K562 (cell line): Measurements from ENCODE around the gene HMGB1. TPM values are rescaled to one million over a fixed set of nuclear protein-coding genes. Genes with fewer than 3 reads are reported as not detected.

Source experiments
- ATAC-seq: fragments of 200-7000 bp; cut with Tn5 transposase; 3 replicates; pipeline ENCODE4 v1.9.1; 2020; ENCODE audit warnings: moderate library complexity
- BruUV-seq: library from RNA; stranded (reverse); fragments of 400-500 nt; replicated peaks from 2 replicates; lab custom pipeline; 2021; lab: Mats Ljungman, UMichigan
- CTCF ChIA-PET: fragments of 300-600 bp; formaldehyde crosslinking; extraction: SDS; loops from one replicate; lab custom pipeline; 2021; ENCODE audit warnings: low intra/inter-chr PET ratio; lab: Yijun Ruan, JAX
- POLR2A ChIA-PET: fragments of 300-600, 350-650 bp; sonication (Branson Sonifier 250); formaldehyde crosslinking; extraction: SDS; loops from one replicate; lab custom pipeline; 2021; ENCODE audit warnings: antibody characterized with exemption, inconsistent platforms; lab: Yijun Ruan, JAX
- DNase-seq, 4 experiments: peaks; one replicate each; pipeline versions ENCODE4 v3.0.0 to v3.0.0-alpha.2; 2011 to 2018; ENCODE audit warnings: low spot score in 3 of 4, mixed read lengths in 3 of 4; ENCODE audit errors: extremely low read depth in 1 of 4
- FAIRE-seq: peaks from 2 replicates; lab custom pipeline; 2011; peaks lifted over from hg19 to GRCh38; lab: Jason Lieb, UNC
- H2AFZ ChIP-seq: 2 replicates; pipeline ENCODE4 v1.6.0; 2011; ENCODE audit warnings: low read depth, low read length, control low read depth, inconsistent platforms
- H3K27ac ChIP-seq: fragments of 200-600 bp; 3 replicates; pipeline ENCODE4 v1.8.0; 2011; ENCODE audit warnings: low read depth, mild to moderate bottlenecking, control low read depth, inconsistent platforms, low read length, moderate library complexity, mixed read lengths; ENCODE audit errors: extremely low read depth
- H3K27me3 ChIP-seq, 2 experiments: fragments of 300-600 bp in 1 of 2; 2 replicates in 1 of 2; 3 replicates in 1 of 2; pipeline versions ENCODE4 v1.6.0 to v1.8.0; 2011; ENCODE audit warnings: inconsistent platforms in 2 of 2, low read length in 2 of 2, mild to moderate bottlenecking in 1 of 2, mixed read lengths in 1 of 2, moderate library complexity in 1 of 2; ENCODE audit not compliant: control insufficient read depth in 2 of 2, insufficient read depth in 2 of 2
- H3K36me3 ChIP-seq: fragments of 300-600 bp; 3 replicates; pipeline ENCODE4 v1.8.0; 2011; ENCODE audit warnings: mild to moderate bottlenecking, low read length, inconsistent platforms; ENCODE audit not compliant: control insufficient read depth, insufficient read depth
- H3K4me1 ChIP-seq, 2 experiments: fragments of 200-600 bp in 1 of 2; replicated peaks in 1 of 2; 2 replicates in 1 of 2; 3 replicates in 1 of 2; pipeline versions ENCODE4 v1.5.1 to v1.8.0; 2011; ENCODE audit warnings: inconsistent platforms in 2 of 2, low read length in 2 of 2, mild to moderate bottlenecking in 1 of 2, mixed read lengths in 1 of 2, moderate library complexity in 1 of 2; ENCODE audit not compliant: control insufficient read depth in 2 of 2, insufficient read depth in 2 of 2
- H3K4me2 ChIP-seq: 2 replicates; pipeline ENCODE4 v1.6.1; 2011; ENCODE audit warnings: low read length, control low read depth, inconsistent platforms, mixed read lengths; ENCODE audit not compliant: insufficient read depth
- H3K4me3 ChIP-seq: fragments of 200-600 bp; sonication (generic), shearing (Covaris generic); 2 replicates; pipeline ENCODE4 v1.5.1; 2016; ENCODE audit warnings: control low read depth, inconsistent platforms
- H3K79me2 ChIP-seq: fragments of 200-600 bp; 3 replicates; pipeline ENCODE4 v1.8.0; 2011; ENCODE audit warnings: low read length, inconsistent platforms; ENCODE audit not compliant: control insufficient read depth, insufficient read depth
- H3K9ac ChIP-seq, 2 experiments: 2 replicates each; pipeline versions ENCODE4 v1.6.0 to v1.6.1; 2011; ENCODE audit warnings: low read depth in 2 of 2, low read length in 2 of 2, control low read depth in 1 of 2, inconsistent platforms in 1 of 2, mild to moderate bottlenecking in 1 of 2, mixed read lengths in 1 of 2; ENCODE audit not compliant: insufficient read depth in 1 of 2
- H3K9me1 ChIP-seq: one replicate; pipeline ENCODE4 v1.6.0; 2011; ENCODE audit warnings: inconsistent platforms, mild to moderate bottlenecking, low read length, moderate library complexity; ENCODE audit not compliant: control insufficient read depth, insufficient read depth
- H3K9me3 ChIP-seq: replicated peaks from 2 replicates; pipeline ENCODE4 v1.5.1; 2011; ENCODE audit warnings: low read depth, low read length, inconsistent platforms; ENCODE audit not compliant: control insufficient read depth, insufficient read depth
- H4K20me1 ChIP-seq: replicated peaks from 2 replicates; pipeline ENCODE4 v1.6.1; 2011; ENCODE audit warnings: low read length, inconsistent platforms, mixed read lengths; ENCODE audit not compliant: control insufficient read depth, insufficient read depth
- FOXJ2 ChIP-seq: fragments of 200-800 bp; sonication (Bioruptor generic); IDR thresholded peaks from 2 replicates; pipeline ENCODE4 v1.6.1; 2016; ENCODE audit warnings: missing genetic modification characterization, missing compliant biosample characterization
- FOXK1 ChIP-seq: sonication (generic); formaldehyde crosslinking; IDR thresholded peaks from 2 replicates; pipeline ENCODE4 v1.8.0; 2022; ENCODE audit warnings: missing genetic modification reagents, mild to moderate bottlenecking, borderline replicate concordance
- MAZ ChIP-seq, 2 experiments: fragments of 450-650 bp in 1 of 2; sonication (generic) in 1 of 2; formaldehyde crosslinking; IDR thresholded peaks in 1 of 2; conservative IDR thresholded peaks in 1 of 2; 2 replicates each; pipeline versions ENCODE4 v1.4.0 to v1.5.0; 2020; ENCODE audit warnings: mild to moderate bottlenecking in 1 of 2, missing genetic modification reagents in 1 of 2
- POLR2H ChIP-seq: IDR thresholded peaks from 2 replicates; pipeline ENCODE4 v1.6.1; 2016; ENCODE audit warnings: missing genetic modification characterization, low read depth, mild to moderate bottlenecking, control low read depth, missing compliant biosample characterization, moderate library complexity
- POLR3G ChIP-seq: IDR thresholded peaks from 2 replicates; pipeline ENCODE4 v1.6.1; 2011; ENCODE audit not compliant: insufficient read length, insufficient replicate concordance; ENCODE audit errors: extremely low read depth
- PREB ChIP-seq: sonication (generic); formaldehyde crosslinking; IDR thresholded peaks from 2 replicates; pipeline ENCODE4 v1.8.1; 2023; ENCODE audit warnings: mild to moderate bottlenecking, missing genetic modification reagents
- RBM15 ChIP-seq: fragments of 200-400 bp; formaldehyde crosslinking; IDR thresholded peaks from 2 replicates; pipeline ENCODE4 v1.6.1; 2018; ENCODE audit warnings: mild to moderate bottlenecking, low read length, moderate library complexity; ENCODE audit not compliant: insufficient read depth
- SMARCC2 ChIP-seq: fragments of 450-650 bp; IDR thresholded peaks from 2 replicates; pipeline ENCODE4 v1.6.1; 2017; ENCODE audit warnings: antibody characterized with exemption, moderate library complexity, mild to moderate bottlenecking, low read depth
- STAT5B ChIP-seq: fragments of 250-450 bp; sonication (Bioruptor Pico); IDR thresholded peaks from 2 replicates; pipeline ENCODE4 v1.8.0; 2021; ENCODE audit warnings: mild to moderate bottlenecking, inconsistent platforms
- ZC3H11A ChIP-seq: IDR thresholded peaks from 2 replicates; pipeline ENCODE4 v1.6.1; 2012; ENCODE audit warnings: low read depth, low read length, improper control_type of control experiment
- ZMIZ1 ChIP-seq, 2 experiments: fragments of 150-350 bp in 1 of 2; IDR thresholded peaks; 2 replicates each; pipeline ENCODE4 v1.6.1; 2012 to 2016; ENCODE audit warnings: low read depth in 2 of 2, low read length in 2 of 2, mild to moderate bottlenecking in 1 of 2, moderate library complexity in 1 of 2
- in situ Hi-C: fragments of 300-500 bp; cut with MboI; formaldehyde crosslinking; loops from 4 replicates; pipeline ENCODE4 v1.15.0; 2018; ENCODE audit warnings: inconsistent platforms, mixed read lengths
- intact Hi-C: fragments of 100-400 bp; cut with micrococcal nuclease; formaldehyde crosslinking; loops from 2 replicates; pipeline ENCODE4 v1.14.2; 2022
- polyA plus RNA-seq, 8 experiments: library from polyadenylated mRNA; depleted of rRNA in 4 of 8; stranded (reverse) in 5 of 8; unstranded in 3 of 8; fragments of >200 nt; fragmentation: Nextera tagmentation in 2 of 8; fragmentation: Illumina TruSeq in 1 of 8; extraction: Ambion mirVana in 2 of 8; extraction: Trizol in 1 of 8; gene quantifications; 2 replicates each; pipeline versions ENCODE4 v1.2.1 to v1.2.3, GENCODE V29; 2011 to 2014; ENCODE audit warnings: inconsistent platforms in 1 of 8, missing spikeins in 1 of 8
- total RNA-seq, 7 experiments: library from RNA; depleted of rRNA in 6 of 7; stranded (reverse); fragments of >200 nt in 6 of 7; fragmentation: Illumina TruSeq in 2 of 7; extraction: Trizol in 2 of 7; gene quantifications; 2 replicates each; pipeline versions ENCODE4 v1.2.1 to v1.2.3, GENCODE V29; 2011 to 2021; ENCODE audit warnings: low replicate concordance in 1 of 7

HMGB1 gene
- total and polyA plus RNA-seq, 9 of the 15 experiments (the other 6 are each of a cell fraction or from before 2014, with no cell fraction given): 442 to 1,896 (median 933) TPM

- H3K9me3 ChIP-seq: no peaks in the 10 kb centered on the region; the same call in 1 of the 2 replicates
- no peaks in the 10 kb centered on the region for H3K9me1 ChIP-seq
- H3K27me3 ChIP-seq: no peaks in the 10 kb centered on the region
- TF ChIP-seq ZMIZ1 (IDR thresholded peaks at IDR 0.05; ENCODE audit: low read depth in 2 of 2, low read length in 2 of 2) (no peak), SMARCC2 (no peak), MAZ (CRISPR knock-in tag; conservative IDR thresholded peaks at IDR 0.05 in 1 of 2, IDR thresholded peaks at IDR 0.05 in 1 of 2) (no peak), STAT5B (CRISPR knock-in tag) (no peak), FOXK1 (CRISPR knock-in tag) (no peak), ZC3H11A (no peak), PREB (no peak), POLR2H (tag) (no peak), RBM15 (no peak), FOXJ2 (no peak), POLR3G (no peak)
- no peak overlapping the region for H2AFZ ChIP-seq
- no peak overlapping the region for H3K4me3 ChIP-seq
- CTCF ChIA-PET: no interaction called here
- POLR2A ChIA-PET: no interaction called here
- H3K4me1 ChIP-seq: peaks cover 4 to 11% of the 10 kb centered on the region in 2 experiments; a peak in 3 of 5 replicates
- intact Hi-C loops: no loop called here
- in situ Hi-C loops: no loop called here
- no peak overlapping the region for H3K4me2 ChIP-seq
- no peaks in the 10 kb centered on the region for H3K79me2 ChIP-seq
- ATAC-seq (no peak), FAIRE-seq (no peak), DNase-seq (no peak)
- BruUV-seq: no TSS peak
- no peak overlapping the region for H3K27ac ChIP-seq
- no peaks in the 10 kb centered on the region for H3K36me3 ChIP-seq
- H3K9ac ChIP-seq: no peak overlapping the region
- no peaks in the 10 kb centered on the region for H4K20me1 ChIP-seq
Measured at GRCh38 chr13:30412346-30412745, 53.4 kb downstream of the HMGB1 start.
